A673 (cell line): ENCODE results near the gene PDGFD. TPM values are rescaled to one million over a fixed set of nuclear protein-coding genes. Genes with fewer than 3 reads are reported as not detected.

Experiments used
- BruUV-seq: library from RNA; stranded (reverse); fragments of 400-500 nt; replicated peaks from 2 replicates; lab custom pipeline; 2021; lab: Mats Ljungman, UMichigan
- CTCF ChIA-PET: fragments of 300-600 bp; sonication (Branson Sonifier 250); formaldehyde crosslinking; loops from one replicate; lab custom pipeline; 2022; ENCODE audit warnings: antibody characterized with exemption; lab: Charles Lee
- POLR2A ChIA-PET: fragments of 300-600 bp; sonication (Branson Sonifier 250); formaldehyde crosslinking; loops from one replicate; lab custom pipeline; 2022; ENCODE audit warnings: antibody characterized with exemption; ENCODE audit not compliant: low non-redundant PET; lab: Charles Lee
- DNase-seq: peaks from one replicate; pipeline ENCODE4 v3.0.0-alpha.2; 2015; ENCODE audit warnings: low spot score
- H3K27ac ChIP-seq: fragments of 200-600 bp; sonication (generic); 2 replicates; pipeline ENCODE4 v1.5.1; 2016; ENCODE audit warnings: mixed run types, low read depth, mild to moderate bottlenecking, mixed read lengths, antibody characterized with exemption, low read length; ENCODE audit not compliant: poor library complexity, severe bottlenecking
- H3K27me3 ChIP-seq: fragments of 200-600 bp; sonication (generic); replicated peaks from 2 replicates; pipeline ENCODE4 v1.6.1; 2017; ENCODE audit warnings: mixed run types, low read depth, mild to moderate bottlenecking, mixed read lengths, antibody characterized with exemption, low read length; ENCODE audit not compliant: insufficient read depth, poor library complexity
- H3K36me3 ChIP-seq: fragments of 200-600 bp; sonication (generic); 2 replicates; pipeline ENCODE4 v1.6.1; 2016; ENCODE audit warnings: mixed run types, mild to moderate bottlenecking, mixed read lengths, antibody characterized with exemption, low read length; ENCODE audit not compliant: insufficient read depth, poor library complexity, severe bottlenecking
- H3K4me1 ChIP-seq: fragments of 200-600 bp; sonication (generic); 2 replicates; pipeline ENCODE4 v1.6.1; 2017; ENCODE audit warnings: mixed run types, mild to moderate bottlenecking, mixed read lengths, antibody characterized with exemption, low read length; ENCODE audit not compliant: insufficient read depth, poor library complexity, severe bottlenecking
- H3K4me3 ChIP-seq: fragments of 200-600 bp; sonication (generic); 2 replicates; pipeline ENCODE4 v1.5.1; 2016; ENCODE audit warnings: low read depth, mixed run types, mild to moderate bottlenecking, mixed read lengths, low read length; ENCODE audit not compliant: poor library complexity, severe bottlenecking
- H3K9me3 ChIP-seq: fragments of 200-600 bp; sonication (generic); 2 replicates; pipeline ENCODE4 v1.6.1; 2016; ENCODE audit warnings: mixed run types, low read depth, mild to moderate bottlenecking, mixed read lengths, antibody characterized with exemption, low read length; ENCODE audit not compliant: poor library complexity, severe bottlenecking
- EZH2 ChIP-seq: fragments of 200-600 bp; sonication (generic); IDR thresholded peaks from 2 replicates; pipeline ENCODE4 v1.6.1; 2017; ENCODE audit warnings: borderline replicate concordance, low read depth, mild to moderate bottlenecking, mixed read lengths, antibody characterized with exemption, low read length; ENCODE audit not compliant: poor library complexity, severe bottlenecking
- intact Hi-C: fragments of 100-400 bp; cut with micrococcal nuclease; formaldehyde crosslinking; loops from one replicate; pipeline ENCODE4 v1.10.0; 2022; ENCODE audit not compliant: unreplicated experiment
- total RNA-seq: library from RNA; stranded (reverse); gene quantifications from 2 replicates; pipeline ENCODE4 v1.2.3, GENCODE V29; 2021
- TF ChIP-seq, protein P1 (sequence below): fragments of 300-800, 200-600 bp; sonication (generic); conservative IDR thresholded peaks from 2 replicates; pipeline ENCODE4 v1.5.1; 2017; ENCODE audit warnings: low read depth, mild to moderate bottlenecking, antibody characterized with exemption, low read length, moderate library complexity, mixed read lengths

PDGFD gene
- total RNA-seq, 1 experiment from 2014 or later = 6.1 TPM

DNA sequence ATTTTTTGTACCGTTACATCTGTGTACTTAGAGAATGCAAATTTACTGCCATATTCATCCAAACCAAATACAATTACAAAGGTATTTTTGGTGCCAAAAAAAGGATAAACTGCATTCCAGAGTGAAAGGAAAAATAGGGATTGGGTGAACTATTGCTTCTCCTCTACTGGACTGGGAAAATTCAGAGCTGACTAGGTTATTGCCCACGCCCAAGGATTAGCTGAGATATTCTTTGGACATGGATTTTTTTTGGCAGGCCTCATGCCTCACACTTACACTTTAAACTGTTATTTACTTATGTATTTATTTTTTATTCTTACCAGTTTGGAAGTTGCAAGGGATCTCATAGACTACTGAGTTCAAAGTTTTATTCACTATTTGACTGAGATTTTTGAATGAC, 203.8 kb downstream of the PDGFD start:
- Histone ChIP-seq H3K4me1 (no peaks in the 10 kb centered on the region), H3K27me3 (no peaks in the 10 kb centered on the region), H3K4me3 (no peak overlapping the region), H3K9me3 (no peaks in the 10 kb centered on the region), H3K27ac (no peak overlapping the region), H3K36me3 (no peaks in the 10 kb centered on the region)
- no peak for DNase-seq
- TF ChIP-seq EZH2 = no peak
- TF ChIP-seq, protein P1, sequence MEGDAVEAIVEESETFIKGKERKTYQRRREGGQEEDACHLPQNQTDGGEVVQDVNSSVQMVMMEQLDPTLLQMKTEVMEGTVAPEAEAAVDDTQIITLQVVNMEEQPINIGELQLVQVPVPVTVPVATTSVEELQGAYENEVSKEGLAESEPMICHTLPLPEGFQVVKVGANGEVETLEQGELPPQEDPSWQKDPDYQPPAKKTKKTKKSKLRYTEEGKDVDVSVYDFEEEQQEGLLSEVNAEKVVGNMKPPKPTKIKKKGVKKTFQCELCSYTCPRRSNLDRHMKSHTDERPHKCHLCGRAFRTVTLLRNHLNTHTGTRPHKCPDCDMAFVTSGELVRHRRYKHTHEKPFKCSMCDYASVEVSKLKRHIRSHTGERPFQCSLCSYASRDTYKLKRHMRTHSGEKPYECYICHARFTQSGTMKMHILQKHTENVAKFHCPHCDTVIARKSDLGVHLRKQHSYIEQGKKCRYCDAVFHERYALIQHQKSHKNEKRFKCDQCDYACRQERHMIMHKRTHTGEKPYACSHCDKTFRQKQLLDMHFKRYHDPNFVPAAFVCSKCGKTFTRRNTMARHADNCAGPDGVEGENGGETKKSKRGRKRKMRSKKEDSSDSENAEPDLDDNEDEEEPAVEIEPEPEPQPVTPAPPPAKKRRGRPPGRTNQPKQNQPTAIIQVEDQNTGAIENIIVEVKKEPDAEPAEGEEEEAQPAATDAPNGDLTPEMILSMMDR = no peak
- no TSS peak for BruUV-seq
- ChIA-PET POLR2A (no interaction called here), CTCF (no interaction called here)
- intact Hi-C loops = no loop called here

DNA sequence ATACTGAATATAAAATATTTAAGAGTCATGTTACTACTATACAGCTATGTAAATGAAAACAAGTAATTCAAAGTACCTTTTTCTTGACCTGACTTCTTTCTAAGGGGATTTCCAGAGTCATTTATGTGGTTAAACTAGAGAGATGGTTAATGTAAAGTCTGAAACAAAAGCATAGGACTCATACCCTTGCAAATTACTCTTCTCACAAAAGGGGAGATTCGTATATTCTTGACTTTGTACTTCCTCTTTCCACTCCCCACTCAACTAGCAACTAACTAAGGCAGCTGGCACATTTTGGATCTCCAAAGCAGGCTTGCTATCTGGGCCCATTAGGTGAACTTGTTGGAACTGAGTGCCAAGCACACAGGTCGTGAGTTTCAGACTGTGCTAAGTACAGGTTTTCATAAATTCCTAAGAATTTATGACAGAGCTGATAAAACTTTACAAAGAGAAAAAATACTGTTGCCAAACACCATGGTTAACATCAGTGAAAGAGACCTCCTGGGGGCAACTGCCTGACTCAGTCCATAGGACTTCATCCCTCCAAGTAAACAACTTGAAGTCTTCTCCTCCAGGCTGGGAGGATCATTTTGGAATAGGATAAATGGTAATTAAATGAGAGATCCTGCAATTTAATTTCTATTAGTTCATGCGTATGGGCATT, 204.5 kb downstream of the PDGFD start:
- no TSS peak for BruUV-seq
- ChIA-PET POLR2A (no interaction called here), CTCF (no interaction called here)
- intact Hi-C loops = no loop called here
- no peaks in the 10 kb centered on the region for H3K36me3 ChIP-seq
- DNase-seq = no peak
- no peaks in the 10 kb centered on the region for H3K4me1 ChIP-seq
- H3K27me3 ChIP-seq = no peaks in the 10 kb centered on the region
- no peak overlapping the region for H3K27ac ChIP-seq
- no peaks in the 10 kb centered on the region for H3K9me3 ChIP-seq
- H3K4me3 ChIP-seq = no peak overlapping the region
- TF ChIP-seq EZH2 = no peak
- TF ChIP-seq, protein P1 = no peak

DNA sequence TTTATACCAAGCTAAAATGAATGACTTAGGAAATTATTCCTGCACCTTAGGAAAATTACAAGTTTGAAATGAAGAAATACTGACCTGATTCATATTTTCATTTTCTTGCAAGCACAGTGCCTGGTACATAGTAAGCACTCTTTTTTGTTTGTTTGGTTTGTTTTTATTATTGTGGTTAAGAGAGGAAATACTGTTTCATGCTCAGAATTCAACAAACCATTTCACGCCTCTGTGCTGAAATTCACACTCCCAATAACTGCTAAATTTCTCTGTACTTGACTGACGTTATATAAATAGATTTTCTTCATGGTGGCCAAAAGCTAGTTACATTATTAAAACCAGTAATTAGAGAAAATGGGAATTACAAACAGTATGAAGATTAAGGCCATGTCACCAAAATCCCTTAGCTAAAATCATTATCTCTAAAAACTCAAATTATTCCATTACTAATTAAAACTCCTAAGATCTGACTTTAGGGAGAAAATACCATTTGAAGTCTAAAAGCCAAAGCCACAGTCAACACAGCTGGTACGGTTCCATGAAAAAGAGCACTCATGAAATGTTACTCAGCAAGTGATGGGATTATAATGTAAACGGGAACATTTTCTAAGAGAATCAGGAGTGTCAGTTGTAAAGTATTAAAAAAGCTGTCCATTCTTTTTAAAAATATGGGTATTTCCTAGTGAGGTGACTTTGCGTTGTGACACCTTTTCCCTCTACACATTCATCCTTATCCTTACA, 205.3 kb downstream of the PDGFD start:
- TF ChIP-seq EZH2 = no peak
- TF ChIP-seq, protein P1 = no peak
- POLR2A ChIA-PET = no interaction called here

More for the DNA sequence above, 205.3 kb downstream of the PDGFD start:
- H3K9me3 ChIP-seq = no peaks in the 10 kb centered on the region
- no peak for DNase-seq
- no peaks in the 10 kb centered on the region for H3K27me3 ChIP-seq
- CTCF ChIA-PET = no interaction called here
- H3K4me1 ChIP-seq = no peaks in the 10 kb centered on the region
- no peak overlapping the region for H3K4me3 ChIP-seq
- intact Hi-C loops = no loop called here
- no peaks in the 10 kb centered on the region for H3K36me3 ChIP-seq
- no TSS peak for BruUV-seq
- no peak overlapping the region for H3K27ac ChIP-seq
